Measurements from ENCODE around the gene CRTAC1.

GRCh38 chr10:97852840-97853405 lies 177.5 kb downstream of the CRTAC1 start:
- no peak for TF ChIP-seq CTCF (IDR thresholded peaks at IDR 0.05)
- TF ChIP-seq POLR2A (IDR thresholded peaks at IDR 0.05), result no peak

All from heart left ventricle (tissue), 13 donors.